AG09319 (cell line): ENCODE measurements around the gene TRDMT1.

Experiments used
- DNase-seq: peaks from one replicate; pipeline ENCODE4 v3.0.0-alpha.2; 2010; ENCODE audit warnings: low read depth; ENCODE audit errors: extremely low read depth
- TF ChIP-seq, protein P1 (sequence below): IDR thresholded peaks from 2 replicates; pipeline ENCODE4 v1.5.1; 2011; ENCODE audit warnings: low read depth, mild to moderate bottlenecking, inconsistent platforms, low read length, moderate library complexity

TRDMT1 gene

DNA sequence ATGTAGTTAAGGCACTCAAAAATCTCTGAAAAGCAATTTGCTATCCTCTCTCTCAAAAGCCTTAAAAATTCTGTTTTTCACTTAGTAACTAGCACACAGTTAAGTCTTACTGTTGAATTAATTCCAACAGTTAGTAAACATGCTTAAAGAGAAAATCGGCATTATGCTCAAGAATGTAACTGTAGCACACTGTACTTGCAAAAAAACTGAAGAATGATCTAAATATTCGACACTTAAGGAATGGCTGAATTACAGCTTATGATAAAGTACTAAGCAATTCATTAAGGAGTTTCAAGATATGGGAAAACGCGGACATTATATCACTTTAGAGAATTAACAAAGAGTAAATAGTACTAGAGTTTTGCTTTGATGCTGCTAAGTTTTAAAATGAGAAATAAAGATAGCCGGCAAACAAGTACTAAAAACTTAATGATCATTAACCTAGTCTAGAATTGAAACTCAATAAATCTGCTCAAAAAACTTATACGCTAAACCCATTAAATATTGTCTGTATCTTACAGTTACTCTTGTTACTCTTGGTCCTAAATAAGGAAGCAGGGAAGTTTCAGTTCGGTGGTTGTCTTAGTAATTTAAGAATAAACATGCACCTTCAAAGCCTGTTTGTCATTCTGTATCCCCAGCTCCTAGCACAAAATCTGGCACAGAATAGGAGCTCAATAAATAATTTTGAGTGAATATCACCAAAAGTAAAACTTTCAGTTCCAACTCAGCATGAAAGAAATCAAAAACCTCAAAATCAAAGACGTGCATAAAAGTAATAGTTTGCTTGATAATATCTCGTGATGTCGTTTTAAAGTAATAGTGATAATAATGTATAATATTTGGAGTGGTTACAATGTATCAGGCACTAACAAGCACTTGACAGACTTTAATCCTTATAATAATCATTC is 1.2 kb downstream of the TRDMT1 start:
- TF ChIP-seq, protein P1, sequence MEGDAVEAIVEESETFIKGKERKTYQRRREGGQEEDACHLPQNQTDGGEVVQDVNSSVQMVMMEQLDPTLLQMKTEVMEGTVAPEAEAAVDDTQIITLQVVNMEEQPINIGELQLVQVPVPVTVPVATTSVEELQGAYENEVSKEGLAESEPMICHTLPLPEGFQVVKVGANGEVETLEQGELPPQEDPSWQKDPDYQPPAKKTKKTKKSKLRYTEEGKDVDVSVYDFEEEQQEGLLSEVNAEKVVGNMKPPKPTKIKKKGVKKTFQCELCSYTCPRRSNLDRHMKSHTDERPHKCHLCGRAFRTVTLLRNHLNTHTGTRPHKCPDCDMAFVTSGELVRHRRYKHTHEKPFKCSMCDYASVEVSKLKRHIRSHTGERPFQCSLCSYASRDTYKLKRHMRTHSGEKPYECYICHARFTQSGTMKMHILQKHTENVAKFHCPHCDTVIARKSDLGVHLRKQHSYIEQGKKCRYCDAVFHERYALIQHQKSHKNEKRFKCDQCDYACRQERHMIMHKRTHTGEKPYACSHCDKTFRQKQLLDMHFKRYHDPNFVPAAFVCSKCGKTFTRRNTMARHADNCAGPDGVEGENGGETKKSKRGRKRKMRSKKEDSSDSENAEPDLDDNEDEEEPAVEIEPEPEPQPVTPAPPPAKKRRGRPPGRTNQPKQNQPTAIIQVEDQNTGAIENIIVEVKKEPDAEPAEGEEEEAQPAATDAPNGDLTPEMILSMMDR: no peak
- no peak for DNase-seq

DNA sequence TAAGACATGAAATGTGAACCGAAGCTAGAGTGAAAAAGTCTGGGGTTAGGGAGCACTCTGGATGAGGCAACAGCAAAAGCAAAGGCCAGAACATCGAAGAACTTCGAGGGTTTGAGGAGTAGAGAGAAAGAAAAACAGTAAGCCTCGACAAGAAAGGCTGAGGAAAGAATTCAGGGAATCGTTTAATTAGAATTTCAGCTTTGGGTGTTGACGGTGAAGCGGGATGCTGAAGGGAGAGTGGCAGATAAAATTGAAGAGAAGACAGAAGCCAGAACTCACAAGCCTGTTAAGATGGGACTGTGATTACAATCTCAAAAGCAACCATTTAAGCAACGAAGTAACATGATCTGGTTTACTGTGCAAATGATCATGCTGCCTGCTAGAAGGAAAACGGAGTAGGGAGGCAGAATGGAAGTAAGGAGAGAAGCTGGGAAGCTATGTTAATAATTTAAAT is 2.1 kb downstream of the TRDMT1 start:
- DNase-seq: peak; percentile 30
- TF ChIP-seq, protein P1: no peak

DNA sequence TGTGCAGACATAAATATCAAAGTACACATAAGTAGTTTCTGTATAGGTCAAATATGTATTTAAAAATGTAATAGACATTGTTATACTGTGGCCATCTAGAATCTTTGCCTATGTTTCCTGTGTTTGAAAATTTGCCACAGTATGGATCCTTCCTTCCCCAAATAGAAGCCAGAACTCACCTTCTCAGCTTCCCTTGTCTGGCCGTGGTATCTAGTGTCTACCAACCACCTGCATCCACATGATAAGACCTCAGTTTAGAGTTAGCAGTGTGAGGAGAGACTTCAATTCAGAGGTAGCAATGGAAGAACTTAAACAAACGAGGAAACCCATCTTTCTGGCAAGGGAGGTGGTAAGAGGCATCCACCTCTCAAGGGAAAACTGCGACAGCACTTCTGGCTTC is 4.9 kb downstream of the TRDMT1 start:
- TF ChIP-seq, protein P1: no peak
- DNase-seq: no peak

DNA sequence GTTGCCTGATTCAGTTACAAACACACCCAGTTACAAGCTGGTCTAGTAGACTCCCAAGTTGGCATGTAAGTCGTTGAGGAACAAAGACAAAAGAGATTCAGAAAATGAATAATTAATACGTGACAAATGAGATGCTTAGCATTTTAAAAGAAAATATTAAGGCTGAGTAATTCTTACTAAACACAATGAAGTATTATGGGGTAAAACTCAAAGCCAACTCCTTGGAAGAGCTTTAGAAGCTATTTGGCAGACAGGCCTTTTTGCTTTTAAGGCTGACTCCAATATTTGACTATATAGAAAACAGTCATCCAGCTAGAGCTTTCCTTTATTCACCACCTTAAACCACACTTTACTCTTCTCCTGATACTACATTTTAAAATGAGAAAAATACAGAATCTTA is 5.4 kb downstream of the TRDMT1 start:
- TF ChIP-seq, protein P1: no peak
- DNase-seq: no peak

DNA sequence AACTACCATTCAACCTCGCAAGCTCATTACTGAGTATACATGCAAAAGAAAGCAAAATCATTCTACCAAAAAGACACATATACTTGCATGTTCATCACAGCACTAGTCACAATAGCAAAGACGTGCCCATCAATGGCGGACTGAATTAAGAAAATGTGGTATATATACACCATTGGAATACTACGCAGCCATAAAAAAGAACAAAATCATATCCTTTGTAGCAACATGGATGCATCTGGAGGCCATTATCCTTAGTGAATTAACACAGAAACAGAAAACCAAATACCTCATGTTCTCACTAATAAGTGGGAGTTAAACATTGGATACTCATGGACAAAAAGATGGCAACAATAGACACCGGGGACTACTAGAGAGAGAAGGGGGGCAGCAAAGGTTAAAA is 6.4 kb downstream of the TRDMT1 start:
- TF ChIP-seq, protein P1: no peak

DNA sequence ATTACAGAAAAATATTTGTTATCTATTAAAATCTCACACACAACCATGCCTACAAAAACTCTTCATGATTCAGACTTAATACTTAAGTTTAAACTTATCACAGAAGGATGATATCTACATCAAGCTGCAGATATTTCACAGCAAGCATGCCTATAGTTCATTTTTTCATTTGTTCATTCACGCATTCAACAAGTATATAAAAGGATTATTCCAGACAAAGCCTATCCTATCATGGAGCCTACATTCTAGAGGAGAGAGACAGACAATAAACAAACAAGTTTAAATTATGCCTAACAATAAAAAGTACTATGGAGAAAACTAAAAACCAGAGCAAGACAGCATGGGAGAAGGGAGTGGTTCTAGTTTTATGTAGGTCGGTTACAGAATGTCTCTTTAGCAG is 10.9 kb downstream of the TRDMT1 start:
- DNase-seq: no peak
- TF ChIP-seq, protein P1: no peak

More for the DNA sequence above, 6.4 kb downstream of the TRDMT1 start:
- no peak for DNase-seq

DNA sequence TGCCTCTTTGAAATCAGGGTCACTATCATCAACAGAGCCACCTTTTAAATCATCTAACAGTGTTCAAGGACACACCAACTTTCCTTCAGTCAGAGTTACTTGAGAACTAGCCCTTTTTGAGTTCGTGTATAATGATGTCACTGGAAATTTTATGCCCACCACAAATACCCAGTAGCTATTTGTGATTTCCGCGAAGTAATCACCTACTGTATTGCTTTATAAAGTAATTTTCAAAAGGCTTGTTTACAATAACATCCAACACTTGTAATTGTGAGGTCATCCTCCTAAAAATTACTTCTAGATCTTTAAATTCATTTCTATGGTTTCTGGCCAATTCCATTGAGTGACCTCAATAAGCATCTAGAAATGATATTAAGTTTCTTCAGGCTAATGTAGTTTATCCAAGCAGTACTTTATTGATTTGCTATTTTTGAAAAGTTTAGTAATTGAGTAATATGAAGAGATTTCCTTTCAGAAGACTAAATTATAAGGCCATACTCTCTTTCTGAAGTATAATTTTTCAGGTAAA is 12.8 kb downstream of the TRDMT1 start:
- DNase-seq: no peak
- TF ChIP-seq, protein P1: no peak
